Measurements from ENCODE around the gene STRBP.

- TF ChIP-seq CTCF (IDR thresholded peaks at IDR 0.05; ENCODE audit: low read depth, low read length, poor library complexity, severe bottlenecking) (no peak), EZH2phosphoT487 (IDR thresholded peaks at IDR 0.05; ENCODE audit: borderline replicate concordance, low read length) (no peak)
Measured at GRCh38 chr9:123083680-123084079, 184.7 kb downstream of the STRBP start.

Measured in DOHH2 (cell line).